ENCODE results near the gene PLCH1. TPM values are rescaled to one million over a fixed set of nuclear protein-coding genes. Genes with fewer than 3 reads are reported as not detected.

PLCH1 gene
- total RNA-seq, 2 experiments from 2014 or later: 0.06 TPM; not detected in 1

DNA sequence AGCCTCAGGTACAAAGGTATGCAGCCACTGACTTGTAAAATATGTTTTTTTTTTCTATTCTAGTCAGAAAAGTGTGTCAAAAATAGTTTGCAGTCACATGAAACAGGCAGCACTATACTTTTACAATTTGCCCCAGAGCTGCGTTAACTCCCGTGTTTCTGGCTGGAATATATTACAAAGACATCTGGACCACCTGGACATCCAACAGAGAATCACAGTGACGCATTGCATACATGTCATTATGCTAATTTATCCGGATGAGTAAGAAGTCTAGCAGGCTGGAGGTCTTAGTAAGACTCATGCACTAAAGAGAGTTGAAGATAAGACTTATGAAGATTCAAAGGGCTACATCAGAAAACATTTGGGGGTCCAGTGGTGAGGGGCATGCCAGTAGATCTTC, 412.2 kb downstream of the PLCH1 start:
- Histone ChIP-seq H3K4me1 (ENCODE audit: insufficient read depth, low read length, poor library complexity, severe bottlenecking) (no peaks in the 10 kb centered on the region), H3K9me2 (ENCODE audit: insufficient read depth, low read length) (no peaks in the 10 kb centered on the region), H3K4me2 (ENCODE audit: low read length) (no peak overlapping the region), H2AFZ (ENCODE audit: low read length) (no peak overlapping the region), H3K9me3 (ENCODE audit: low read length) (no peaks in the 10 kb centered on the region), H3K79me2 (ENCODE audit: insufficient read depth, low read depth, low read length) (no peaks in the 10 kb centered on the region), H3K36me3 (ENCODE audit: insufficient read depth, low read length) (no peaks in the 10 kb centered on the region), H3K27ac (ENCODE audit: low read depth, low read length, poor library complexity, severe bottlenecking) (no peak overlapping the region), H3K4me3 (ENCODE audit: low read depth, low read length, poor library complexity, severe bottlenecking) (no peak overlapping the region), H4K20me1 (ENCODE audit: insufficient read depth, low read length) (no peaks in the 10 kb centered on the region)
- no peak for TF ChIP-seq EZH2phosphoT487 (IDR thresholded peaks at IDR 0.05; ENCODE audit: borderline replicate concordance, low read depth, low read length)
- TF ChIP-seq, protein P1, sequence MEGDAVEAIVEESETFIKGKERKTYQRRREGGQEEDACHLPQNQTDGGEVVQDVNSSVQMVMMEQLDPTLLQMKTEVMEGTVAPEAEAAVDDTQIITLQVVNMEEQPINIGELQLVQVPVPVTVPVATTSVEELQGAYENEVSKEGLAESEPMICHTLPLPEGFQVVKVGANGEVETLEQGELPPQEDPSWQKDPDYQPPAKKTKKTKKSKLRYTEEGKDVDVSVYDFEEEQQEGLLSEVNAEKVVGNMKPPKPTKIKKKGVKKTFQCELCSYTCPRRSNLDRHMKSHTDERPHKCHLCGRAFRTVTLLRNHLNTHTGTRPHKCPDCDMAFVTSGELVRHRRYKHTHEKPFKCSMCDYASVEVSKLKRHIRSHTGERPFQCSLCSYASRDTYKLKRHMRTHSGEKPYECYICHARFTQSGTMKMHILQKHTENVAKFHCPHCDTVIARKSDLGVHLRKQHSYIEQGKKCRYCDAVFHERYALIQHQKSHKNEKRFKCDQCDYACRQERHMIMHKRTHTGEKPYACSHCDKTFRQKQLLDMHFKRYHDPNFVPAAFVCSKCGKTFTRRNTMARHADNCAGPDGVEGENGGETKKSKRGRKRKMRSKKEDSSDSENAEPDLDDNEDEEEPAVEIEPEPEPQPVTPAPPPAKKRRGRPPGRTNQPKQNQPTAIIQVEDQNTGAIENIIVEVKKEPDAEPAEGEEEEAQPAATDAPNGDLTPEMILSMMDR (conservative IDR thresholded peaks at IDR 0.05; ENCODE audit: low read length): no peak
- no peak for DNase-seq (ENCODE audit: low spot score)
- intact Hi-C loops (cut with micrococcal nuclease; ENCODE audit: unreplicated experiment): no loop called here
- no TSS peak for BruUV-seq (replicated peaks)
- ChIA-PET CTCF (ENCODE audit: unreplicated experiment) (no interaction called here), POLR2A (interaction anchor here (1.0 kb wide), 1 partner anchor 9 kb away, joined by 3 read pairs; no protein-coding TSS in a partner anchor)

DNA sequence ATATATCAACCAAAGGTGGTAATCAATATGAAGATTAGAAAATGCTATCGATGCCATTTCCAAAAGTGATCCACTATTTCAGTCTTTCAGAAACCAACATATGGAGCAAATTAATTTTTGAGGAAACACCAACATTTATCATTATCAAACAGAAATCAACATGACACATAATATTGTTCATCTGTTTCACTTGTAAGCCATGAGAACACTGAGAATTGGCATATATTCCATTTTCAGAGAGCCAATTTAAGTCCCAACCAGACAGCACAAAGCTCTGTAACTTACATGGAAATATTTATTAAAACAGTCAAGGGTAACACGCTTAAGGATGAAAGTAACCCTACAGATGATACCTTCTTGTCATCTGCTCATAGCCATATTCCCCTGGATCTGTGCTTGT, 413.8 kb downstream of the PLCH1 start:
- no TSS peak for BruUV-seq (replicated peaks)
- H3K36me3 ChIP-seq (ENCODE audit: insufficient read depth, low read length): no peaks in the 10 kb centered on the region
- no peaks in the 10 kb centered on the region for H4K20me1 ChIP-seq (ENCODE audit: insufficient read depth, low read length)
- no peak for DNase-seq (ENCODE audit: low spot score)
- H3K79me2 ChIP-seq (ENCODE audit: insufficient read depth, low read depth, low read length): no peaks in the 10 kb centered on the region
- no peaks in the 10 kb centered on the region for H3K9me3 ChIP-seq (ENCODE audit: low read length)
- no peak overlapping the region for H3K4me3 ChIP-seq (ENCODE audit: low read depth, low read length, poor library complexity, severe bottlenecking)
- ChIA-PET POLR2A (no interaction called here), CTCF (ENCODE audit: unreplicated experiment) (no interaction called here)
- no peaks in the 10 kb centered on the region for H3K9me2 ChIP-seq (ENCODE audit: insufficient read depth, low read length)
- TF ChIP-seq, protein P1 (conservative IDR thresholded peaks at IDR 0.05; ENCODE audit: low read length): no peak
- TF ChIP-seq EZH2phosphoT487 (IDR thresholded peaks at IDR 0.05; ENCODE audit: borderline replicate concordance, low read depth, low read length): no peak
- no peak overlapping the region for H3K4me2 ChIP-seq (ENCODE audit: low read length)
- H3K27ac ChIP-seq (ENCODE audit: low read depth, low read length, poor library complexity, severe bottlenecking): no peak overlapping the region
- no peak overlapping the region for H2AFZ ChIP-seq (ENCODE audit: low read length)
- intact Hi-C loops (cut with micrococcal nuclease; ENCODE audit: unreplicated experiment): no loop called here
- no peaks in the 10 kb centered on the region for H3K4me1 ChIP-seq (ENCODE audit: insufficient read depth, low read length, poor library complexity, severe bottlenecking)

DNA sequence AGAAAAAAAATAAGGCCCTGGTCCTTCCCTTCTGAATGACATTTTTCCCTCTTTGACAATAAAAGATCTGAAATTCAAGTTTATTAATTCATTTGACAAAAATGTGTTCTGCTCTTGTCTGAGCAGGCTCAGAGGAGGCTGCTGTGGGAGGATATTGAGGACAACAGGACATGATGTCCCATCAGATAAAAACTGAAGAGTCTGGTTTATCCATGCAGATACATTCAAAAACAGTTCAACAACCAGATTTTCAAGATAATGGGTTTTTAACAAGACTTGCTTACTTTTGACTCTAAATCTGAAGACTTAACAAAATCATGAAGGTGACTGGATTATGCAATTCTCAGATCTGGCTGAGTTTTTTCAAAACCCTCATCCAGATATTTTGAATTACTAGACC, 414.5 kb downstream of the PLCH1 start:
- no peak overlapping the region for H3K27ac ChIP-seq (ENCODE audit: low read depth, low read length, poor library complexity, severe bottlenecking)
- intact Hi-C loops (cut with micrococcal nuclease; ENCODE audit: unreplicated experiment): no loop called here
- no peaks in the 10 kb centered on the region for H3K36me3 ChIP-seq (ENCODE audit: insufficient read depth, low read length)
- H3K9me3 ChIP-seq (ENCODE audit: low read length): no peaks in the 10 kb centered on the region
- ChIA-PET CTCF (ENCODE audit: unreplicated experiment) (no interaction called here), POLR2A (no interaction called here)
- no peak for TF ChIP-seq EZH2phosphoT487 (IDR thresholded peaks at IDR 0.05; ENCODE audit: borderline replicate concordance, low read depth, low read length)
- TF ChIP-seq, protein P1 (conservative IDR thresholded peaks at IDR 0.05; ENCODE audit: low read length): no peak
- no TSS peak for BruUV-seq (replicated peaks)
- no peak overlapping the region for H3K4me2 ChIP-seq (ENCODE audit: low read length)
- no peaks in the 10 kb centered on the region for H4K20me1 ChIP-seq (ENCODE audit: insufficient read depth, low read length)
- no peaks in the 10 kb centered on the region for H3K79me2 ChIP-seq (ENCODE audit: insufficient read depth, low read depth, low read length)
- DNase-seq (ENCODE audit: low spot score): no peak
- H2AFZ ChIP-seq (ENCODE audit: low read length): no peak overlapping the region
- H3K4me3 ChIP-seq (ENCODE audit: low read depth, low read length, poor library complexity, severe bottlenecking): no peak overlapping the region
- H3K9me2 ChIP-seq (ENCODE audit: insufficient read depth, low read length): no peaks in the 10 kb centered on the region
- H3K4me1 ChIP-seq (ENCODE audit: insufficient read depth, low read length, poor library complexity, severe bottlenecking): peaks cover 3% of the 10 kb centered on the region

Data from OCI-LY7 (cell line).